HepG2 (cell line): ENCODE data around the gene SLC35A3. TPM values are rescaled to one million over a fixed set of nuclear protein-coding genes. Genes with fewer than 3 reads are reported as not detected.

Source experiments
- CENPT ChIP-seq: sonication (generic); formaldehyde crosslinking; IDR thresholded peaks from 2 replicates; pipeline ENCODE4 v1.8.0; 2022; ENCODE audit warnings: low read depth, mild to moderate bottlenecking, moderate library complexity, missing genetic modification reagents
- ELF1 ChIP-seq: sonication (generic); formaldehyde crosslinking; IDR thresholded peaks from 2 replicates; pipeline ENCODE4 v1.4.0; 2020; ENCODE audit warnings: missing genetic modification reagents
- EZH2 ChIP-seq: conservative IDR thresholded peaks from 2 replicates; pipeline ENCODE4 v1.6.1; 2012; ENCODE audit warnings: mild to moderate bottlenecking, low read depth, low read length, moderate library complexity
- FOXA1 ChIP-seq, 2 experiments: fragments of 450-650 bp in 1 of 2; sonication (generic) in 1 of 2; formaldehyde crosslinking in 1 of 2; IDR thresholded peaks; 2 replicates each; pipeline versions ENCODE4 v1.4.0 to v1.6.1; 2016 to 2020; ENCODE audit warnings: missing genetic modification reagents in 1 of 2
- FOXO4 ChIP-seq: sonication (generic); formaldehyde crosslinking; conservative IDR thresholded peaks from 2 replicates; pipeline ENCODE4 v1.8.1; 2023; ENCODE audit warnings: missing genetic modification reagents
- HCFC1 ChIP-seq: fragments of 150-350 bp; IDR thresholded peaks from 2 replicates; pipeline ENCODE4 v1.6.1; 2014; ENCODE audit warnings: low read depth, low read length
- KMT2B ChIP-seq: IDR thresholded peaks from 2 replicates; pipeline ENCODE4 v1.6.1; 2016; ENCODE audit warnings: missing genetic modification reagents, missing compliant biosample characterization
- LBX2 ChIP-seq: sonication (generic); formaldehyde crosslinking; IDR thresholded peaks from 2 replicates; pipeline ENCODE4 v1.5.0; 2020; ENCODE audit warnings: missing genetic modification reagents, mild to moderate bottlenecking, borderline replicate concordance
- RBM22 ChIP-seq: fragments of 200-400 bp; formaldehyde crosslinking; optimal IDR thresholded peaks from 2 replicates; pipeline ENCODE3; 2017; ENCODE audit warnings: mild to moderate bottlenecking, low read length, moderate library complexity
- RCOR2 ChIP-seq: IDR thresholded peaks from 2 replicates; pipeline ENCODE4 v1.6.1; 2016; ENCODE audit warnings: missing biosample characterization, missing genetic modification reagents
- RELA ChIP-seq: sonication (generic); formaldehyde crosslinking; IDR thresholded peaks from 2 replicates; pipeline ENCODE4 v1.4.0; 2020; ENCODE audit warnings: missing genetic modification reagents
- REPIN1 ChIP-seq: sonication (generic); formaldehyde crosslinking; IDR thresholded peaks from 2 replicates; pipeline ENCODE4 v1.8.0; 2022; ENCODE audit warnings: missing genetic modification reagents, low read depth, mild to moderate bottlenecking, borderline replicate concordance
- SIN3A ChIP-seq: IDR thresholded peaks from 2 replicates; pipeline ENCODE4 v1.6.1; 2011; ENCODE audit warnings: low read depth, mild to moderate bottlenecking, control low read depth, low read length, borderline replicate concordance
- SNAI1 ChIP-seq: sonication (generic); formaldehyde crosslinking; IDR thresholded peaks from 2 replicates; pipeline ENCODE4 v1.5.0; 2020; ENCODE audit warnings: mild to moderate bottlenecking, missing genetic modification reagents, borderline replicate concordance
- TCF7 ChIP-seq: sonication (generic); IDR thresholded peaks from 2 replicates; pipeline ENCODE4 v1.6.1; 2016; ENCODE audit warnings: antibody characterized with exemption, low read depth
- ZBTB46 ChIP-seq: sonication (generic); formaldehyde crosslinking; IDR thresholded peaks from 2 replicates; pipeline ENCODE4 v1.4.0; 2020; ENCODE audit warnings: mild to moderate bottlenecking, missing genetic modification reagents, borderline replicate concordance
- ZKSCAN1 ChIP-seq: fragments of 150-350 bp; IDR thresholded peaks from 2 replicates; pipeline ENCODE4 v1.6.1; 2014; ENCODE audit warnings: low read length
- ZNF639 ChIP-seq: conservative IDR thresholded peaks from 2 replicates; pipeline ENCODE4 v1.6.1; 2018; ENCODE audit warnings: missing genetic modification reagents
- ZNF709 ChIP-seq: sonication (generic); formaldehyde crosslinking; IDR thresholded peaks from 2 replicates; pipeline ENCODE4 v1.5.0; 2020; ENCODE audit warnings: mild to moderate bottlenecking, missing genetic modification reagents
- ZNF749 ChIP-seq: sonication (generic); formaldehyde crosslinking; IDR thresholded peaks from 2 replicates; pipeline ENCODE4 v1.8.0; 2022; ENCODE audit warnings: mild to moderate bottlenecking, missing genetic modification reagents, moderate library complexity, borderline replicate concordance
- ZNF777 ChIP-seq: sonication (generic); formaldehyde crosslinking; IDR thresholded peaks from 2 replicates; pipeline ENCODE4 v1.4.0; 2020; ENCODE audit warnings: missing genetic modification reagents
- polyA plus RNA-seq, 8 experiments: library from polyadenylated mRNA; depleted of rRNA in 3 of 8; stranded (reverse) in 7 of 8; unstranded in 1 of 8; fragments of >200 nt; fragmentation: Illumina TruSeq in 4 of 8; extraction: Trizol in 4 of 8; gene quantifications; 2 replicates each; pipeline versions ENCODE4 v1.2.1 to v1.2.3, GENCODE V29; 2011 to 2016; ENCODE audit warnings: low read depth in 4 of 8, missing spikeins in 1 of 8, mixed read lengths in 1 of 8; ENCODE audit not compliant: insufficient read depth in 1 of 8
- total RNA-seq, 5 experiments: library from RNA; depleted of rRNA; stranded (reverse); fragments of >200 nt; fragmentation: Illumina TruSeq; extraction: Trizol; gene quantifications; 2 replicates each; pipeline ENCODE4 v1.2.3, GENCODE V29; 2016; ENCODE audit warnings: low read depth in 1 of 5
- TF ChIP-seq, protein P1 (sequence below): sonication (generic); formaldehyde crosslinking; IDR thresholded peaks from 2 replicates; pipeline ENCODE4 v1.5.0; 2020; ENCODE audit warnings: mild to moderate bottlenecking, missing genetic modification reagents

SLC35A3 gene
- total and polyA plus RNA-seq, 2 of the 13 experiments (the other 11 are each of a cell fraction or from before 2014, with no cell fraction given), result 11.2 to 24.9 TPM

- TF ChIP-seq FOXA1 (IDR thresholded peaks at IDR 0.05) (no peak), FOXA1 (CRISPR knock-in tag; IDR thresholded peaks at IDR 0.05) (no peak), FOXO4 (CRISPR knock-in tag) (0 out of 2 replicates have a peak, but pooled peaks have one; percentile 56), ZNF709 (CRISPR knock-in tag) (no peak), TCF7 (no peak), ZNF639 (CRISPR knock-in tag) (peak; percentile 54; the same call in 1 of the 2 replicates), ZNF749 (CRISPR knock-in tag) (no peak; the same call in 1 of the 2 replicates), ELF1 (CRISPR knock-in tag) (no peak), RELA (CRISPR knock-in tag) (no peak), EZH2 (no peak), ZKSCAN1 (no peak), RCOR2 (CRISPR knock-in tag) (no peak), ZNF777 (CRISPR knock-in tag) (peak; percentile 76), REPIN1 (CRISPR knock-in tag) (peak; percentile 41; the same call in 1 of the 2 replicates), CENPT (CRISPR knock-in tag) (peak; percentile 45; the same call in 1 of the 2 replicates), KMT2B (peak; percentile 71; the same call in 1 of the 2 replicates), ZBTB46 (no peak), SIN3A (peak; percentile 84; the same call in 1 of the 2 replicates), LBX2 (CRISPR knock-in tag) (peak; percentile 71; the same call in 1 of the 2 replicates), HCFC1 (peak; percentile 19; the same call in 1 of the 2 replicates), SNAI1 (CRISPR knock-in tag) (peak; percentile 53; the same call in 1 of the 2 replicates), RBM22 (peak; percentile 42)
- TF ChIP-seq, protein P1, sequence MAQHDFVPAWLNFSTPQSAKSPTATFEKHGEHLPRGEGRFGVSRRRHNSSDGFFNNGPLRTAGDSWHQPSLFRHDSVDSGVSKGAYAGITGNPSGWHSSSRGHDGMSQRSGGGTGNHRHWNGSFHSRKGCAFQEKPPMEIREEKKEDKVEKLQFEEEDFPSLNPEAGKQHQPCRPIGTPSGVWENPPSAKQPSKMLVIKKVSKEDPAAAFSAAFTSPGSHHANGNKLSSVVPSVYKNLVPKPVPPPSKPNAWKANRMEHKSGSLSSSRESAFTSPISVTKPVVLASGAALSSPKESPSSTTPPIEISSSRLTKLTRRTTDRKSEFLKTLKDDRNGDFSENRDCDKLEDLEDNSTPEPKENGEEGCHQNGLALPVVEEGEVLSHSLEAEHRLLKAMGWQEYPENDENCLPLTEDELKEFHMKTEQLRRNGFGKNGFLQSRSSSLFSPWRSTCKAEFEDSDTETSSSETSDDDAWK, result no peak
Observed at GRCh38 chr1:100037927-100038659, 68.3 kb downstream of the SLC35A3 start (continued).
